GM11168 (cell line): Measurements from ENCODE around the gene HOXB7.

ENCODE experiments used
- in situ Hi-C: fragments of 300-500 bp; cut with MboI; formaldehyde crosslinking; loops from one replicate; pipeline ENCODE4 v1.12.0; 2022; ENCODE audit warnings: low sequenced_read_pairs; ENCODE audit not compliant: unreplicated experiment

HOXB7 gene

DNA sequence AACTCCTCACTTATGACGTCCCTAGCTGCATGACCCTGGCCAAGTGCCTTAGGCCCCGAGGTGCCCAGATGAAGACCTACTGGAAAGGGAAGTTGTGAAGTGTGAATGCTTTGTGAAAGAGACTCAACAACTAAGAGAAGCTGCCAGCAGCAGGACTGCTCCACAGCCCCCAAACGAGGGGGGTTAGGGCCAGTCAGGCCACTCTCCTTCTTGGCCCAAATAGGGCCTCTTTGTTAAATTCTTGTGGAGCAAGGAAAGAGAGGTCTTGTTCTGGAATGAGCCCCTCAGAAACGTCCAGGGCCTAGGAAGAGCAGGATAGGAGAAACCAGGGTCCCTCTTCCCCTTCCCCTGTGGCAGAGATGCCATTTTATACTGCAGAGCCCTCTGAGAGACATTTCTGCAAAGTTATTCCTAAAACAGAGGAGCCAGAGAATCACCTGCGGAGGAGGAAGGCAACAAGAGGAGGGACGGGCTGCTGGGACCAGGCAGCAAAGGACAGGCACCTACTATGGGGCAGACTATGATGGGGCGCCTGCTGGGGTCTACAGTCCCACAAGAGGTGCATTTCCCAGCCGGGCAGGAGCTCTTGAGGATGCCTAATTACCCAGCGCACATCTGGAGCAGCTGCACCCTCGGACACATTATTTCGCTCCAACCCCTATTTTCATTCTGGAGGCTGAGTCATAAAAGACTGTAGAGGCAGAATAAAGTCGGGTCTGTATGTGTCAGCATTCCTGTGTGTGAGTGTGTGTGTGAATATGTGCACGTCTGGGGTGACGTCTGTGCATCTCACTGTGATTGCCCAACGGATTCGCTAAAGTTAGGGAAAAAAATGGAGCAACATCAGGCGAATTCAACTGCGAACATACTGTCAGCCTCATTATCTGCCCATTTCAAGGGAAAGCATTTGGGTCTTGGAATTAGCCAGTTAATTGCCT is 26.8 kb upstream of the HOXB7 start:
- in situ Hi-C loops = no loop called here

GRCh38 chr17:48636177-48637018 is 25.6 kb upstream of the HOXB7 start:
- in situ Hi-C loops = no loop called here

GRCh38 chr17:48634493-48635208 is 23.8 kb upstream of the HOXB7 start:
- in situ Hi-C loops = no loop called here

DNA sequence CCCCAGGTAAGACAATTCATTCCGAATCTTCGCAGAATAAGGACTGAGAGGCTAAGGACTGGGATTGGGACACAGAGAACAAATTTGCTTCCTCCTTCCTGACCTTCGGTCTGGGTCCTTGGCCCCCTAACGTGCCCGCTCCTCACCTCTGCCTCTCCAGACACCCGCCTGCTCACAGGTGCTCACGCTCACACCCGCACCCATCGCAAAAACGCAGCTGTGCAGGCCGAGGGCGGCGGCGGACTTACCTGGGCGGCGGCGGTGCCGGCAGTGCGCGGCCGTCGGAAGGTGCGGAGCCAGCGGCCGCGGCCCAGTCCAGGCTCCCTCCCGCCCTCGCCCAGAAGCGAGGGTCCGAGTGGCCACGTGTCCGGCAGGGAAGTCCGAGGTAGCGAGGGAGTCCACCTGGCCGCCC is 22.5 kb upstream of the HOXB7 start:
- in situ Hi-C loops = no loop called here

DNA sequence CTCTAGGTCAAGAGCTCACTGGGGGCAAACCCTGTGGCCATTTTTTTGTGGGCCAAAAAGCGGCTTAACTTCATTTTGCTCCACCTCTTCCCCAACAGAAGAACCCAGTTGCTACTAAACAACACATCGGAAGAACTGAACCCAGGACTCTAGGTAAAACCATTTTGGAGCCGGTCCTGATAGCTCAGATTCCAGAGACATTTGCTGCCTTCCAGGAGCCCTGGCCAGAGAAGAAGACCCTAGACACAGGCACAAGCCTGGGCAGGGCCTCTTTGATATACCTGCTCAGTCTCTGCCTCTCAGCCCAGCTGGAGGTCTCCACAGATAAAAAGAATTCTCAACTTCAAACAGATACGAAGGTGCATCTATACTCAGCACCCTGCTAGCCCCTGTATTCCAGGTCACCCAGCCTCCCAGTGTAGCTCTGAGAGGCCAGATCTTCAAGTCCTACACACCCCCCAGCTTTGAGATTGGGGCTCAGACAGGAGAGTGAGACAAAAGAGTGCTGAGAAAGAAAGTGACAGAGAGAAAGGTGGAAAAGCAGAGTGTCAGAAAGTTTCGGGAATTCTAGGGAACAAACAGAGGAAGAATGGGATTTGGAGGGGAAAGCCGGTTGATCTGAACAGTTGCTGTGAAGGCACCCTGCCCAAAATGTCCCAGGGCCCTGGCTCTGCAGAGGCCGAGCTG is 21.9 kb upstream of the HOXB7 start:
- in situ Hi-C loops = no loop called here

DNA sequence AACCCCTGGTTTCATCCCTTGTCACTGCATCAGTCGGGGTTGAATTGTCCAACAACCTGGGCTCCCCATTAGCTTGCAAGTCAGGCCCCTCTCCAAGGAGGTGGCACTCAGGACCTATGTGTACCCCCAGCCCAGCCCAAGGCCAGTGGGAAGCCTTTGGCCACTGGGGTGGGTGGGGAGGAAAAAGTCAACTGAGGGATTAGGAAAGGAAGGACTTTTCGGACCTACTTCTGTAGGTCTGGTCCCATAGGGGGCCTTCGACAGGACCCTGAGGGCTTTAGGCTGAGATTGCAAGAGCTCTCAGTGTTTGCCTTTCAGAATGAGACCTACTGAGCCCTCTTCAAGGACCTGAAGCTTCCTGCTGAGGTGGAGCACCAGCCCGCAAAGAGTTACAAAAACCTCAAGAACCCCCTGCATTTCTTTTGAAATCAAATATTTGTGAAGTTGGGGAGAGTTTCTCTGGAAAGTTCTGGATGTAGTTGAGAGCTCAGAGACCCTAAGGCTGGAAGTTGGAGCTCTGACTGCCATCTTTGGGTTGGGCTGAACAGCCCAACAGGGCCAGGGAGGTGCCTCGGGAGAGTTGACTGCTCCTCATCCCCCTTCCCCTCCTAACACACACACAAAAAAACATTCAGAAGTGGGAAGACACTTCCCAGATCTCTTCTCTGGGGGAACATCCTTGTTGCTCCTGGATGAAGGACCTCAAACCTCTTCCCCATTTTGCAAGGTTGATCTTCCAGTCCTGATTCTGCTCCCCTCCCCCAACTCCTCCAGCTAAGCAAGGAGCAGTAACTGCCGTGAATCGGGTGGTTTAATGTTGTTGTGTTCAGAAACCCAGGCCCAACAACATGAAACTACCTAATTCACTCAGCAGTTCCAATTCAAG is 21.1 kb upstream of the HOXB7 start:
- in situ Hi-C loops = no loop called here

- in situ Hi-C loops = no loop called here
Observed at GRCh38 chr17:48630925-48631692, 20.3 kb upstream of the HOXB7 start.

DNA sequence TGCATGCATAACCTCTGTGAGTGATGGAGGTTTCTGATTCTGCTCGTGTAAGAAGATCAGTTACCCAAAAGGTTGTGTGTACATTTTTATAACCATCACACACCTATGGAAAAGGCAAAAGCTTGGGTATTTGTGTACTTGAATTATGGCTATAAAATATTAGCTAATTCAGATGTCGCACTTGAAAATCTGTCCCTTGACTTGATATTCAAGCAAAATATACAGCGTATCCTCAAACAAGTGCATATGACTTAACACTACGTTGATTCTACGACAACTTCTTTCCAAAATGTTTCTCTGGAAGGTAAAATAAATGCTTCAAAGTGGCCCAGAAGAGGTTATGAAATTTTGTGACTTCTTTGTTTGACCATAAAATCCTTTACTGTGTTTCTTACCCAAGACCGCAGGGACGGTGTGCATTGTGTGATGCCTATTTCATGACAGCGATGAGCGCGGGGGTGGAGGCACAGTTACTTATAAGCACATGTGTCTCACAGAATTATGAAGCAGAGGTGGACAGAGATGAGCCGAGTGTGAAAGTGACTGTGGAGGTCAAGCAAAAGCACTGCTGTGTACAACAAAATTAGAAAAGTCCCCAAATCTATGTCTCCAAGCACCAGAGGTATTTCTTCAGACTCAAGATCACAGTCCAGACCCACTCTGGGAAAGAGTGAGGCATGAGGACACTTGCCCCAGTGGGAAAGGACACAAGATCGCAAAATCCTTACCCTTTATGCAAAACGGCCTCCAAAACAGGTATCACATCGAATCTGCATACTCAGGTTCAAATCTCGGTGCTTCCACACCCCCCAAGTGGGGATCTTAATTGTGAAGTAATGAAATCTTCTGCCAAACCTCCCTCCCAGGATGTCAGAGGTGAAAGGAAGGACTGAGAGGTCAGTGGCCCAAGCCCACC is 19.4 kb upstream of the HOXB7 start:
- in situ Hi-C loops = no loop called here

DNA sequence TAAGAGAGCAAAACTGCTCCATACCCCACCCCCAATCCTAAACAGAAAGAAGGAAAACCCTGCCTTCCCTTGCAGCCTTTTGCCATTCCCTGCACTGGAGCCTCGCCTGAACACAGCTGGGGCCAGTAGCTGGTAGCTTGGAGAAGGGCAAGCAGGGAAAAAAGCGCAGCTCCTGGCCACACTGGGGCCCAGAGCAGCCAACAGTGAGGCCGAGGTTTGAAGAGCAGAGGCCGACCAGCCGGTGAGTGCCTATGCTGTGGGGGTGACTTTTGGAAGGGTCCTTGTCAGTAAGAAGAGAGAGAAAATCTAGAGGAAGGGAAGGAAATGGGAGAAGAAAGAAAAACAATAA is 18.6 kb upstream of the HOXB7 start:
- in situ Hi-C loops = no loop called here

GRCh38 chr17:48628649-48629410 is 18.0 kb upstream of the HOXB7 start:
- in situ Hi-C loops = no loop called here

GRCh38 chr17:48627623-48628521 is 17.1 kb upstream of the HOXB7 start:
- in situ Hi-C loops = no loop called here

DNA sequence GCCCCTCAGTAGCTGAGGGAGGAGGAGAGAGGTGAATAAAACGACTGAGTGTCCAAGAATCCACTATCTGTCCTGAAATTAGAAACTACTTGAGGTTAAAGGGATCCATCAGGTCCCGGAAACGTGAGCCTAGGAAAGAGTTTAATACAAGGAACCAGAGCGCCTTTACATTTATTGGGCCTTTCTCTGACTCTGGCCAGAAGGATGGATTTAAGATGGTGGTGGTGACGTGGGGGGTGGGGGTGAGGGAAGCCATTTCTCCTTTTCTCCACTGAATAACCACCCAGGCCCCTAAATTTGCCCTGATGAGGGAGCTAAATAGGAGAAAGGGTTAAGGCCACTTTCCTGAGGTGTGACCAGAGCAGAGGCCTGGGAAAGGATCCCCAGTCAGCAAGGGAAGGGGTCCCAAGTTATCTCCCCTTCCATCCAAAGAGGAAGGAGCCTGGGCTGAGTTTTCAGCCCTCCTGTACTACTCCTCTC is 16.3 kb upstream of the HOXB7 start:
- in situ Hi-C loops = no loop called here

GRCh38 chr17:48626245-48627117 is 15.7 kb upstream of the HOXB7 start, which contains the start of gene HOXB9:
HOXB9 (minus strand) TSS chr17:48626358; CDS start chr17:48626269, 89 bp downstream.
- in situ Hi-C loops = no loop called here

- in situ Hi-C loops = no loop called here
Observed at GRCh38 chr17:48625495-48626244, 14.9 kb upstream of the HOXB7 start.
